Left kidney (tissue), 2 donors: ENCODE measurements around the gene FUCA2. TPM values are rescaled to one million over a fixed set of nuclear protein-coding genes. Genes with fewer than 3 reads are reported as not detected.
"Not testable (repeated sequence)": the region's sequence is repeated elsewhere in the genome, so short reads cannot be mapped to it uniquely, and the experiment has no call there.

Experiments used
- DNase-seq: peaks from one replicate; pipeline ENCODE4 v3.0.0-alpha.2; 2013
- polyA plus RNA-seq: library from polyadenylated mRNA; unstranded; fragments of 120-200 nt; gene quantifications from one replicate; pipeline ENCODE4 v1.2.1, GENCODE V29; 2013; ENCODE audit not compliant: insufficient read length

FUCA2 gene
- polyA plus RNA-seq, 1 donor = 77.7 TPM

- DNase-seq = no peak
Measured at GRCh38 chr6:143538374-143538773, 26.9 kb upstream of the FUCA2 start.

DNA sequence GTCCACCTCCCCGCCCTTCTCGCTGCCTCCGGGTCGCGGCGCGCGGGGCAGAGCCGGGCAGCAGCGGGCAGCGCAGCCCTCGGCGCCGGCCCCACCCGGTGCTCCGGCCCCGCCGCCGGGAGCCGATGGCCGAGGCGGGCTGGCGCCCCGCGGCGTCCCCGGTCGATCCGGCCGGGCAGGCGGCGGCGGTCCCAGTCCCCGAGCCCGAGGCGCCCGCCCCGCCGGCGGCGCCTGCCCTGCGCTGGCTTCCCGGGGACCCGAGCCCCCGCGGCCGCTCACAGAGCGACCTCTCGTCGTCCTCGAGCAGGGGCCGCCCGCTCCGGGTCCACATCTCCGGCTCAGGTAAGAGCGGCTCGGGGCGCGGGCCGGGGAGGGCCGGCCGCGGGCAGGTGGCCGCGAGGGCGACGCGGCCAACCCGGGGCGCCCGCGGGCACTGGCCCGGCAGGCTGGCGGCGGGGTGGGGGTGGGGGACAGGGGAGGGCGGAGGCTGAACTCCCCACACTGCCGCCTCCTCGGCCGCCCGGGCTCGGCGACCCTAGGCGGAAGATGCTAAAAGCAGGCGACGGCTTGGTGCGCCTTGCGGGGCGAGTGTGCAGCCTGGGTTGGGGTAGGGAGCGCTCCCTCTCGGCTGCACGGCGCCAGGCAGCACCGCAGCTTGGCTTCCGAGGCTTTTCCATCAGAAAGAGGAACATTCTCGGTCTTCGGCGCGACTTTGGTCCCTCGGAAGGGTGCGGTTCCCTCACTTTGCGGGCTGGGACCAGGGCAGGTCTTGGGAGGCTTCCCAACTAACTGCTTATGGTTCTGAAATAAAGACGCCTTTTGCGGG lies 25.6 kb upstream of the FUCA2 start:
- no peak for DNase-seq

DNA sequence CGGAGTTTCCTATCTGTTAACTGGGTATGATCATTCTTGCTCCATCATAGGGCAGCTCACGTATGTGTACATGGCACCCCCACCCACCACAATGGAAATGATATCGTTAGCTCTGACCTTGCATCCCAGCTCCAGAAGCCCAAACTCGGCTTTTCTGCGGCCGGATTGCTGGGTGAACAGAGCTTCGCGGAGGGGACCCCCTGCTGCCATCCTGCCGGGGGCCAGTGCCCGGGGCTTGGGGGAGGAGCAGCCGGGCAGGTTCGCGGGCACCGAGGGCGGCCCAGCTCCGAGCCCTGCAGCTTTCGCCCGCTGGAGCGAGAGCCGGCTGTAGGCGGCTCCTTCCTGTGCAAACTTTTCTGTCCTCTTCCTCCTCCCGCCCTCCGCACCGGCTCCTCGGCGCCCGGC lies 24.9 kb upstream of the FUCA2 start:
- no peak for DNase-seq

- DNase-seq = no peak
Measured at GRCh38 chr6:143535189-143535614, 23.7 kb upstream of the FUCA2 start.

- DNase-seq = no peak
Measured at GRCh38 chr6:143531720-143532499, 20.4 kb upstream of the FUCA2 start.

DNA sequence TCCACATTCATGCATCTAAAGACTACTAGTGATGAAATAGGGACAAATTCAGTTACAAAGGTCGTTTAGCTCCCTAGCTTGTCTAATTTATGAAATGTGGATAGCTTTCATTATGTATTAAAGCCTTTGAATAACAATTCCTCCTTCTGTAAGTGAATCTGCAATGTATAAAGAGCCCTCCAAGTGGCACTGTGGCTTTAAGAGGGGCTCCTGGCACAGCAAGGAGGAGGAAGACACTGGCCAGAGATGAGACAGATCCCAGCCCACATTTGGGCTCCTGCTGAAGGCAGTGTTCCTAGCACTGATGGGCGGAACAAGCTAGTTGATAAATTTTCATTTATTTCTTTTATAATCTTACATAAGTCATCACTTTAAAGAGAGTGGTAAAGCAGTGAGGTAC lies 17.6 kb upstream of the FUCA2 start:
- DNase-seq = no peak

DNA sequence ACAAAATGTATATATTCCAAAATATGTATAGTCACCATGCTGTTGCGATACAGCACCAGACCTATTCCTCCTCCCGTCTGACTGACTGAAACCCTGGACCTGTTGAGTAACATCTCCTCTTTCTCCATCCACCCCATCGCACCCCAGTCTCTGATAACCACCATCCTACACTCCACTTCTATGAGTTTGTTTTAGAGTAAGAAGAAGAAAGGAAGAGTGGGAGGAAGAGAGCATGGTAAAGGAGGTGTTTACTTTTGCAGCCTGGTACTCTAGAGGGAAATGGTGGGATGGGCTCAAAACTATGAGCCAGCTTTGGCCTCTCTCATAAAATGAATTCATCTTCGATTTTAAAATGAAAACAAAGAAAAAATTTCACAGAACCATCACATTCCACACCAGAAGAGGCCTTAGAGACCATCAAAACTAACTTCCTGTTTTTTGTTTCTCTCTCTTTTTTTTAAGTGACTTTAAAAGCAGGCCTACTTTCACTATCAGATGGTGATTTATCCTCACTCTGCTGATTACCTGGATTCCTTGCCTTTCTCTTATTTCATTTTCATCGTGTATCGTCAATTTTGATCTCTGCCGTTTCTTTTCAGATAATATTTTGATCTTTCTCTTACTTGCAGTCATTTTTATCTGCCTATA lies 16.8 kb upstream of the FUCA2 start:
- no peak for DNase-seq

DNA sequence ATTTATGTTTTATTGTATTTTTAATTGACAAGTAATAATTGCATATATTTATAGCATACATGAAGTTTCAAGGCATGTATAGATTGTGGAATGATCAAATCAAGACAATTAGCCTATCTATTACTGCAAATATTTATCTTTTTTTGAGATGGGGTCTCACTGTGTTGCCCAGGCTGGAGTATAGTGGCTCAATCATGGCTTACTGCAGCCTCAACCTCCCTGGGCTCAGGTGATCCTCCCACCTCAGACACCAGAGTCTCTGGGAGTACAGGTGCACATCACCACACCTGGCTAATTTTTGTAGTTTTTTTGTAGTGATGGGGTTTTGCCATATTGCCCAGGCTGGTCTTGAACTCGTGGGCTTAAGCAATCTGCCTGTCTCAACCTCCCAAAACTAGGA lies 16.2 kb upstream of the FUCA2 start:
- DNase-seq = no peak

- DNase-seq = no peak
Measured at GRCh38 chr6:143525356-143525755, 13.8 kb upstream of the FUCA2 start.

- no peak for DNase-seq
Measured at GRCh38 chr6:143522039-143522600, 10.6 kb upstream of the FUCA2 start.

DNA sequence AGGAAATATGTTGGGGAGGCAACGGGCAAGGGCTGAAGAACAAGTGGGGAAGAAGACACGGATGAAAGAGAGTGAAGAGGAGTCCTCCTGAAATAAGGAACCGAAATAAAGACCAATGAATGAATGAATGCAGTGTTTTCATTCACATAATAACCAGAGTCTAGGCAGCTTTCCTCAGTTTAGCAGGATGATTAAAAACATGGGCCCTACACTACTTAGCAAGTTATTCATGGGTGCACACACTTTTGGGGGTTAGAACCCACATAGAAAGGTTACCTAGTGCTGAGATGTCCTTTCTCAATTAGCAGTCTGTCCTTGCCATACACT lies 5.9 kb upstream of the FUCA2 start:
- no peak for DNase-seq

GRCh38 chr6:143516690-143517446 lies 5.3 kb upstream of the FUCA2 start:
- no peak for DNase-seq

DNA sequence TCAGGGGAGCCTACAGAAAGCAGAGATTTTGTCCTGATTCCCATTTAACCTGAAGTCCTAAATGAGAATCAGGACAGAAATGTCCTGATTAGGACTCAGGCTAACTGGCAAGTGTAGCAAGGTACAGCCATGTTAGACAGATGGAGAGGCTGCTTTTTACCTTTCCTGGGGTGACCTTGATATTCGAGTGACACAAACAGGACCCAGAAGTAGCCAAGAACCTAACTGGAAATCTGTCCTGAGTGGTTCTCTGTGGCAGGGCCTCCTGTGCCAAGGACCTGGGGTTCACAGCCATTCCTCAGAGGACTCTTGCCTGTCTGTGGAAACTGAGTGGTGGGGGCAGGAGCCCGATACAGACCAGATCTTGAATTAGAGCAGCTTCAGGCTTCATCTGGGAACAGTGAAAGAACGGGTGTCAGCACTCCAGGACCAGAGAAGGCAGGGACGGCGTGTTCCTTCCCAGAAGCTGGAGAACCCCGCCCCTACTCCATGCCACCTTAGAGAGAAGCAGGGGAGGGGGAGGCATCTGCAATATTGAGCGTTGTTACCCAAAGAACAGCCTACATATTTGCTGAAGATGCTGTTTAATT lies 4.3 kb upstream of the FUCA2 start:
- no peak for DNase-seq

DNA sequence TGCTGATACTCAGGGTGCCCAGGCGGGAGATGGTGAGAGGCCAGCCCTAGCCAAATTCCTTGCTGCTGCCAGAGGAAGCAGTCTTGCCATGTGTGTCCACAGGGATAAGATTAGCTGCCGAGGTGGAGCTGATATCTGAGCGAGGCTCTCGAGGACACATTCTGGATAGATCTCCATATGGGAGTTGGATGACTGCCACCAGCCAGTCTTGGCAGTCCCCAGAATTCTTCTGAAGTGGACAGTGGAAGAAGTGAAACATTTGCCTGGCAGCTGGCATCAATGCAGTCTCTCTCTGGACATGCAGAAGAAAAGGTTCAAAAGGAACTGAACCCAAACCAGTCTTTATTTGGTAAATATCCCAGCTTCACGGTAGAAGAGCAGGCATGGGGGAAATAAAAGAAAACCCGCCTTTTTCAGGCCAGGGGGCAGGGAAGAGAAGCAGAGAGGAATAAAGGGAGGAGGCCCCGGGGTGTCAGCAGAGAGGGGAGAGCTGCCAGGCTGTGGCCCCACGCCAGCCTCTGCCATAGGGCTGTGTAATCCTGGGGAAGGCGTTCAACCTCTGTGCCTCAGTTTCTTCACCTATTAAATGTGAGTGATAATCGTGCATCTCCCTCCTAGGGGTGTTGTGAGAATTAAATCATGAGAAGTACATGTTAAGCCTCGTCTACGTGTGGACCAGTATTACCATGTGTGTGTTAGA lies 3.7 kb upstream of the FUCA2 start:
- DNase-seq = no peak

- DNase-seq = no peak
Measured at GRCh38 chr6:143513410-143513809, 1.9 kb upstream of the FUCA2 start.

GRCh38 chr6:143510326-143510725 lies 1.2 kb downstream of the FUCA2 start:
- DNase-seq = not testable (repeated sequence)

GRCh38 chr6:143507358-143508145 lies 4.0 kb downstream of the FUCA2 start:
- no peak for DNase-seq

- no peak for DNase-seq
Measured at GRCh38 chr6:143506620-143507019, 4.9 kb downstream of the FUCA2 start.

DNA sequence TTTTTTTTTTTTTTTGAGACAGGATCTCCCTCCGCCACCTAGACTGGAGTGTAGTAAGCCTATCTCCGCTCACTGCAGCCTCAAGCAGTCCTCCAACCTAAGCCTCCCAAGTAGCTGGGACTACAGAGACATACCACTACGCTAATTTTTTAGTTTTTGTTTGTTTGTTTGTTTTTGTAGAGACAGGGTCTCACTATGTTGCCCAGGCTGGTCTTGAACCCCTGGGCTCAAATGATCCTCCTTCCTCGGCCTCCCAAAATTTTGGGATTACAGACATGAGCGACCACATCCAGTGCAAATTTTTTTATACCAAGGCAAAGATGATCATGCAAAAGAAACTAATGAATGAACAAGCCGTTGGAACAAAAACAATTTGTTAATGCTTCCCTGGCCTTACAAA lies 5.3 kb downstream of the FUCA2 start:
- DNase-seq = no peak

GRCh38 chr6:143505537-143505936 lies 6.0 kb downstream of the FUCA2 start:
- DNase-seq = no peak
